Measurements from ENCODE around the gene OR4B1.

- TF ChIP-seq CTCF (IDR thresholded peaks at IDR 0.05), result no peak
- no peak for TF ChIP-seq EZH2 (IDR thresholded peaks at IDR 0.05; ENCODE audit: borderline replicate concordance, insufficient read depth, low read depth, low read length, poor library complexity, severe bottlenecking)
These were observed 6.6 kb upstream of the OR4B1 start for GRCh38 chr11:48210052-48210451.

All from B cell (primary cell).